ENCODE measurements around the gene PHC2. TPM values are rescaled to one million over a fixed set of nuclear protein-coding genes. Genes with fewer than 3 reads are reported as not detected.

PHC2 gene
- total RNA-seq, 4 donors from 2014 or later = 77.8 to 81.3 (median 79.5) TPM

GRCh38 chr1:33348194-33348593 is 82.7 kb downstream of the PHC2 start:
- Histone ChIP-seq H3K27me3 (no peaks in the 10 kb centered on the region), H3K4me3 (peak overlapping the region; percentile 79), H3K4me1 (peaks cover 67% of the 10 kb centered on the region), H3K9me3 (no peaks in the 10 kb centered on the region), H3K36me3 (no peaks in the 10 kb centered on the region), H3K27ac (peak overlapping the region; percentile 94)
- no peak for DNase-seq (ENCODE audit: low spot score in 2 of 2)
- no peak for TF ChIP-seq POLR2AphosphoS5 (IDR thresholded peaks at IDR 0.05)
- WGBS = 26% methylated on average over 2 of the region's 2 CpGs

- Histone ChIP-seq H3K4me3 (peak overlapping the region; percentile 79), H3K4me1 (peaks cover 73% of the 10 kb centered on the region), H3K27ac (peak overlapping the region; percentile 94), H3K9me3 (no peaks in the 10 kb centered on the region), H3K36me3 (no peaks in the 10 kb centered on the region), H3K27me3 (no peaks in the 10 kb centered on the region)
- TF ChIP-seq EP300 (IDR thresholded peaks at IDR 0.05) (no peak), CTCF (IDR thresholded peaks at IDR 0.05) (no peak), POLR2AphosphoS5 (IDR thresholded peaks at IDR 0.05) (no peak), POLR2A (IDR thresholded peaks at IDR 0.05) (no peak)
- 19% methylated on average over 5 of the region's 5 CpGs for WGBS
- DNase-seq (ENCODE audit: low spot score in 2 of 2) = no peak
These were observed 83.3 kb downstream of the PHC2 start for GRCh38 chr1:33347650-33347992.

GRCh38 chr1:33346927-33347649 is 83.8 kb downstream of the PHC2 start:
- no peaks in the 10 kb centered on the region for H3K36me3 ChIP-seq
- H3K27me3 ChIP-seq = no peaks in the 10 kb centered on the region
- TF ChIP-seq POLR2AphosphoS5 (IDR thresholded peaks at IDR 0.05) (peak in 2 of 3 donors; percentile 33 to 48), EP300 (IDR thresholded peaks at IDR 0.05) (no peak)
- peak overlapping the region; percentile 79 for H3K4me3 ChIP-seq
- peak overlapping the region; percentile 94 for H3K27ac ChIP-seq
- peaks cover 78% of the 10 kb centered on the region for H3K4me1 ChIP-seq
- no peak for DNase-seq (ENCODE audit: low spot score in 2 of 2)
- H3K9me3 ChIP-seq = no peaks in the 10 kb centered on the region
- WGBS = 15% methylated on average over 2 of the region's 2 CpGs

GRCh38 chr1:33346533-33346926 is 84.4 kb downstream of the PHC2 start:
- Histone ChIP-seq H3K27me3 (no peaks in the 10 kb centered on the region), H3K27ac (peak overlapping the region; percentile 94), H3K4me3 (peak overlapping the region; percentile 79), H3K9me3 (no peaks in the 10 kb centered on the region), H3K4me1 (peaks cover 84% of the 10 kb centered on the region), H3K36me3 (no peaks in the 10 kb centered on the region)
- DNase-seq (ENCODE audit: low spot score in 2 of 2) = no peak
- WGBS = 35% methylated on average over 3 of the region's 3 CpGs
- TF ChIP-seq CTCF (IDR thresholded peaks at IDR 0.05) = no peak
- TF ChIP-seq EP300 (IDR thresholded peaks at IDR 0.05) = no peak
- TF ChIP-seq POLR2AphosphoS5 (IDR thresholded peaks at IDR 0.05) = no peak
- no peak for TF ChIP-seq POLR2A (IDR thresholded peaks at IDR 0.05)

- Histone ChIP-seq H3K27ac (peak overlapping the region; percentile 52), H3K4me1 (peaks cover 88% of the 10 kb centered on the region), H3K27me3 (no peaks in the 10 kb centered on the region), H3K4me3 (peak overlapping the region; percentile 79), H3K36me3 (no peaks in the 10 kb centered on the region), H3K9me3 (no peaks in the 10 kb centered on the region)
- 24% methylated on average over 2 of the region's 2 CpGs for WGBS
- no peak for DNase-seq (ENCODE audit: low spot score in 2 of 2)
- TF ChIP-seq POLR2AphosphoS5 (IDR thresholded peaks at IDR 0.05) (no peak), POLR2A (IDR thresholded peaks at IDR 0.05) (no peak), EP300 (IDR thresholded peaks at IDR 0.05) (no peak), CTCF (IDR thresholded peaks at IDR 0.05) (no peak)
These were observed 85.9 kb downstream of the PHC2 start for GRCh38 chr1:33344896-33345560.

GRCh38 chr1:33343539-33343938 is 87.4 kb downstream of the PHC2 start:
- Histone ChIP-seq H3K9me3 (no peaks in the 10 kb centered on the region), H3K4me3 (no peak overlapping the region), H3K27ac (peak overlapping the region; percentile 26), H3K36me3 (no peaks in the 10 kb centered on the region), H3K4me1 (peaks cover 100% of the 10 kb centered on the region), H3K27me3 (no peaks in the 10 kb centered on the region)
- TF ChIP-seq POLR2AphosphoS5 (IDR thresholded peaks at IDR 0.05) (no peak), CTCF (IDR thresholded peaks at IDR 0.05) (no peak), POLR2A (IDR thresholded peaks at IDR 0.05) (no peak), EP300 (IDR thresholded peaks at IDR 0.05) (no peak)
- 55% methylated on average over 5 of the region's 5 CpGs for WGBS
- no peak for DNase-seq (ENCODE audit: low spot score in 2 of 2)
